ENCODE data around the gene CNNM3. TPM values are rescaled to one million over a fixed set of nuclear protein-coding genes. Genes with fewer than 3 reads are reported as not detected.

CNNM3 gene
- total and polyA plus RNA-seq, 12 donors, result 6.7 to 42.4 (median 15.8) TPM

DNA sequence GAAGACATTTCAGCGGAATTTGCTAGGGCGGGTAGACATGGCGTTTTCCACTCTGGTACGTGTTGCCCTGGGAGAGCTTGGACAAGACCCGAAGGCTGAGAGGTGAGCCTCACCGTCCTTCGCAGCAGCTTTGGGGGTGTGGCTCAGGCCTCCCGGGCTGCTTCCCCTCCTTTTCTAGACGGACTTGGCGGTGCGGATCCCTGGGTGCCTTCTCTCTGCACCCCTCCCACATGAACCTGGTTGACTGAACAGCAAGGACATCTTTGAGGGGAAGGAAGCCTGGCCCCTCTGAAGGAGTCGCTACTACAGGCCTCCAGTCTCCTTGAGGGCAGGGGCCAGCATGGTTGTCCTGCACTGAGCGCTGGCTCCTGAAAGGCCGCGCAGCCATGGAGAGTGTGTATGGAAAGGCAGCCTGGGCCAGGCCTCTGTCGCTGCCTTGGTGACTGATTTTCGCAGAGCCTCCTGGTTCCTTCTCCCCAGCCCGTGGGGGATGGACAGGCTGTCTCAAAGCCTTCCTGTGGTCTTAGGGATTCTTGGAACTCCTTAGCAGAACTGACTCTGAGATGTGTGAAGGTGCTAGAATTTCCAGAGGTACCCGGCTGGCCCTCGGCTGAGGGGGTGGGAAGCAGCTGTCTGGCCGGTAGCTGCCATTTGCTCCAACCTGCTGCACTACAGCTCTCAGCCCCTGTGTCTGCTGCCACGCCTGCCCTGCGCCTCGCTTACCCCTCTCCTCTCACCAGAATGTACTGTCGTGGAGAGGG, 45.4 kb upstream of the CNNM3 start:
- intact Hi-C loops (cut with DNase I), result no loop called here
- 88 to 95% (median 91%) methylated on average over 15 to 25 of the region's 25 CpGs for whole genome bisulfite sequencing, 4 donors
- H3K9me3 ChIP-seq (replicated peaks in 1 of 3), result no peaks in the 10 kb centered on the region
- H3K27ac ChIP-seq, result no peak overlapping the region
- H3K36me3 ChIP-seq (replicated peaks in 1 of 2), result no peaks in the 10 kb centered on the region
- H3K4me3 ChIP-seq, result no peak overlapping the region
- H3K27me3 ChIP-seq, result no peaks in the 10 kb centered on the region
- TF ChIP-seq POLR2A (IDR thresholded peaks at IDR 0.05), result no peak
- TF ChIP-seq, protein P1, sequence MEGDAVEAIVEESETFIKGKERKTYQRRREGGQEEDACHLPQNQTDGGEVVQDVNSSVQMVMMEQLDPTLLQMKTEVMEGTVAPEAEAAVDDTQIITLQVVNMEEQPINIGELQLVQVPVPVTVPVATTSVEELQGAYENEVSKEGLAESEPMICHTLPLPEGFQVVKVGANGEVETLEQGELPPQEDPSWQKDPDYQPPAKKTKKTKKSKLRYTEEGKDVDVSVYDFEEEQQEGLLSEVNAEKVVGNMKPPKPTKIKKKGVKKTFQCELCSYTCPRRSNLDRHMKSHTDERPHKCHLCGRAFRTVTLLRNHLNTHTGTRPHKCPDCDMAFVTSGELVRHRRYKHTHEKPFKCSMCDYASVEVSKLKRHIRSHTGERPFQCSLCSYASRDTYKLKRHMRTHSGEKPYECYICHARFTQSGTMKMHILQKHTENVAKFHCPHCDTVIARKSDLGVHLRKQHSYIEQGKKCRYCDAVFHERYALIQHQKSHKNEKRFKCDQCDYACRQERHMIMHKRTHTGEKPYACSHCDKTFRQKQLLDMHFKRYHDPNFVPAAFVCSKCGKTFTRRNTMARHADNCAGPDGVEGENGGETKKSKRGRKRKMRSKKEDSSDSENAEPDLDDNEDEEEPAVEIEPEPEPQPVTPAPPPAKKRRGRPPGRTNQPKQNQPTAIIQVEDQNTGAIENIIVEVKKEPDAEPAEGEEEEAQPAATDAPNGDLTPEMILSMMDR (IDR thresholded peaks at IDR 0.05), result no peak
- H3K4me1 ChIP-seq (replicated peaks in 1 of 2), result no peaks in the 10 kb centered on the region
- DNase-seq, result no peak

DNA sequence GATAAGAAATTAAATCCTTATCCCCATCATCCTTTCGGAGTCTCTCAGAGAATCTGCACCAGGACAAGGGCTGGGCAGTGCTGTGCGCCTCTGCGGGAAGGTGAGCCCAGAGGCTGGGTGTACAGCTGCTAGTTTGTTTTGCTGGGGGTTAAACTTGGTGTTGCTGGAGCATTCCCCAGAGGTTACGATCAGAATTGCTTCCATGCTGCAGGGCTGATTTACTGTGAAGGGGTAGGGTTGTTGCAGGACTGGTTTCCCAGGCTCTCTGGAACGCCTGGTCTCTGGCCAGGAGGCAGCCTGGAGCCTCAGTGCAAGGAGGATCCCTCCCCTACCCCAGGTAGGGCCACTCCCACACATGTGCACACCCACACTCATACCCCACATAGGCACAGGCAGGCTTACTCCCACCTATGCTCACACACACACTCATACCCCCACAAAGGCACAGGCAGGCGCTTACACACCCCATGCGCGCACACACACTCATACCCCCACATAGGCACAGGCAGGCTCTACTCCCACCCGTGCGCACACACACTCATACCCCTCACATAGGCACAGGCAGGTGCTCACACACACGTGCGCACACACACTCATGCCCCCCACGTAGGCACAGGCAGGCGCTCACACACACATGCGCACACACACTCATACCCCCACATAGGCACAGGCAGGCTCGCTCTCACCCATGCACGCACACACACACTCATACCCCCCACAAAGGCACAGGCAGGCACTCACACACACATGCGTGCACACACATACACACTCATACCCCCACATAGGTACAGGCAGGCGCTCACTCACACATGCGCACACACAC, 44.1 kb upstream of the CNNM3 start:
- Histone ChIP-seq H3K4me1 (replicated peaks in 1 of 2) (no peaks in the 10 kb centered on the region), H3K4me3 (no peak overlapping the region), H3K27me3 (no peaks in the 10 kb centered on the region), H3K36me3 (replicated peaks in 1 of 2) (no peaks in the 10 kb centered on the region), H3K9me3 (replicated peaks in 1 of 3) (no peaks in the 10 kb centered on the region), H3K27ac (no peak overlapping the region)
- WGBS, 4 donors, result 89 to 94% (median 92%) methylated on average over 19 to 20 of the region's 20 CpGs
- TF ChIP-seq, protein P1 (IDR thresholded peaks at IDR 0.05), result no peak
- TF ChIP-seq POLR2A (IDR thresholded peaks at IDR 0.05), result no peak
- no peak for DNase-seq
- intact Hi-C loops (cut with DNase I), result no loop called here

DNA sequence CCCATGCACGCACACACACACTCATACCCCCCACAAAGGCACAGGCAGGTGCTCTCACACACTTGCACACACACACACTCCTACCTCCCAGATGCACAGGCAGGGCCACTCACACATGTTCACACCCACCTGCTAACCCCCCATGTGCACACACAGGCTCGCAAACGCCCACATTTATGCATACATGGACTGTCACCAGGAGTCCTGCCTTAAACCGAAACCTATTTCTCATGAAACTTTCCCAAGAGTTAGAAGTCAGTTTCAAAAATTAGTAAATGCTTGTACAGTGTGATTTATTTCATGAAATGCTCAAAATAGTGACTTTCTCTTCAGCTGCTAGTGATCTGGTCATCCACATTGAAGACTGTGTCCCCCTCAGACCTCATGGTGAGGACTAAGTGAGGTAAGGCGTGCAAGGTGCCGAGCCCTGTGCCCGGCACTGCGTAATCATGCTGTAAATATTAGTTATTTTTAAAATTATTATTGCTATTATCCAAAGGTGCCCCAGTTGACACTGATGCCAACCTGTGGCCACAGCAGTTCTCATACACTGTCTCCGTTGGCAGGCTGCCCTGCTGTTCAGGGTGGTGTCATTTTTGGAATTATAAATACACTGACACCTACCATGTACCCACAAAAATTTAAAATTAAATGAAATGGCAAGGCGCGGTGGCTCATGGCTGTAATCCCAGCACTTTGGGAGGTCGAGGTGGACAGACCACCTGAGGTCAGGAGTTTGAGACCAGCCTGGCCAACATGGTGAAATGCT, 43.0 kb upstream of the CNNM3 start:
- intact Hi-C loops (cut with DNase I), result no loop called here
- no peak overlapping the region for H3K27ac ChIP-seq
- WGBS, 4 donors, result 92 to 96% (median 94%) methylated on average over 12 of the region's 12 CpGs

More for the DNA sequence above, 43.0 kb upstream of the CNNM3 start:
- no peaks in the 10 kb centered on the region for H3K36me3 ChIP-seq (replicated peaks in 1 of 2)
- TF ChIP-seq, protein P1 (IDR thresholded peaks at IDR 0.05), result no peak
- TF ChIP-seq POLR2A (IDR thresholded peaks at IDR 0.05), result no peak
- H3K4me1 ChIP-seq (replicated peaks in 1 of 2), result no peaks in the 10 kb centered on the region
- no peaks in the 10 kb centered on the region for H3K9me3 ChIP-seq (replicated peaks in 1 of 3)
- no peak overlapping the region for H3K4me3 ChIP-seq
- no peak for DNase-seq
- no peaks in the 10 kb centered on the region for H3K27me3 ChIP-seq

Measured in adrenal gland (tissue), 12 donors.